Astrocyte of the spinal cord (primary cell): ENCODE data around the gene HYAL2.

Source experiments
- DNase-seq: peaks from one replicate; pipeline ENCODE4 v3.0.0; 2011; ENCODE audit warnings: low read depth, low spot score
- H3K4me3 ChIP-seq: 2 replicates; pipeline ENCODE4 v1.5.1; 2011; ENCODE audit warnings: low read depth, mild to moderate bottlenecking, low read length, moderate library complexity
- CTCF ChIP-seq: IDR thresholded peaks from 2 replicates; pipeline ENCODE4 v1.5.1; 2012; ENCODE audit warnings: low read depth, mild to moderate bottlenecking, low read length, inconsistent platforms
- in situ Hi-C: cut with HindIII; loops from 2 replicates; pipeline ENCODE4 v1.10.0; 2017; ENCODE audit warnings: low sequenced_read_pairs

The HYAL2 gene

GRCh38 chr3:50337175-50337861 is 14.8 kb upstream of the HYAL2 start:
- in situ Hi-C loops: no loop called here
- peak overlapping the region; percentile 60 for H3K4me3 ChIP-seq
- peak; percentile 100 for DNase-seq
- TF ChIP-seq CTCF: no peak

GRCh38 chr3:50336452-50337174 is 14.1 kb upstream of the HYAL2 start:
- TF ChIP-seq CTCF: no peak
- peak overlapping the region; percentile 60 for H3K4me3 ChIP-seq
- in situ Hi-C loops: no loop called here
- DNase-seq: no peak

- no peak for TF ChIP-seq CTCF
- no peak for DNase-seq
- in situ Hi-C loops: no loop called here
- no peak overlapping the region for H3K4me3 ChIP-seq
These were observed 12.0 kb upstream of the HYAL2 start for GRCh38 chr3:50334339-50335075.

- peak; percentile 62 for DNase-seq
- in situ Hi-C loops: no loop called here
- no peak overlapping the region for H3K4me3 ChIP-seq
These were observed 11.3 kb upstream of the HYAL2 start for GRCh38 chr3:50333744-50334328.

GRCh38 chr3:50331364-50331907 is 8.9 kb upstream of the HYAL2 start:
- no peak for DNase-seq
- no peak for TF ChIP-seq CTCF
- H3K4me3 ChIP-seq: no peak overlapping the region
- in situ Hi-C loops: no loop called here

More at GRCh38 chr3:50333744-50334328, 11.3 kb upstream of the HYAL2 start:
- no peak for TF ChIP-seq CTCF

GRCh38 chr3:50330330-50330729 is 7.8 kb upstream of the HYAL2 start:
- TF ChIP-seq CTCF: no peak
- in situ Hi-C loops: no loop called here
- DNase-seq: no peak
- no peak overlapping the region for H3K4me3 ChIP-seq
